HCT116 (cell line): Measurements from ENCODE around the gene ADARB1.

ENCODE experiments used
- CBX3 ChIP-seq: IDR thresholded peaks from 2 replicates; pipeline ENCODE4 v1.6.1; 2012; ENCODE audit warnings: low read depth
- CTCF ChIP-seq, 3 experiments: fragments of 200-600 bp in 1 of 3; sonication (generic) in 1 of 3; IDR thresholded peaks in 2 of 3; conservative IDR thresholded peaks in 1 of 3; 2 replicates each; pipeline ENCODE4 v1.5.1; 2012 to 2017; ENCODE audit warnings: low read depth in 2 of 3, low read length in 2 of 3, antibody characterized with exemption in 1 of 3, borderline replicate concordance in 1 of 3, control low read depth in 1 of 3, mild to moderate bottlenecking in 1 of 3, mixed read lengths in 1 of 3, mixed run types in 1 of 3, moderate library complexity in 1 of 3; ENCODE audit not compliant: insufficient read depth in 1 of 3
- ELF1 ChIP-seq: IDR thresholded peaks from 2 replicates; pipeline ENCODE4 v1.6.1; 2012; ENCODE audit warnings: low read depth, borderline replicate concordance
- EZH2 ChIP-seq: fragments of 200-600 bp; sonication (generic); IDR thresholded peaks from 2 replicates; pipeline ENCODE4 v1.6.1; 2017; ENCODE audit warnings: antibody characterized with exemption, mixed run types
- POLR2A ChIP-seq: IDR thresholded peaks from 2 replicates; pipeline ENCODE4 v1.7.0; 2011; ENCODE audit warnings: borderline replicate concordance; ENCODE audit not compliant: insufficient read depth, insufficient read length; ENCODE audit errors: extremely low read depth
- POLR2AphosphoS5 ChIP-seq: IDR thresholded peaks from 2 replicates; pipeline ENCODE4 v1.6.1; 2011; ENCODE audit warnings: mild to moderate bottlenecking, low read depth, low read length, moderate library complexity
- SIN3A ChIP-seq: IDR thresholded peaks from 2 replicates; pipeline ENCODE4 v1.6.1; 2012; ENCODE audit warnings: low read depth
- TCF7L2 ChIP-seq: IDR thresholded peaks from 2 replicates; pipeline ENCODE4 v1.7.0; 2011; ENCODE audit warnings: borderline replicate concordance, inconsistent platforms; ENCODE audit not compliant: insufficient read depth, insufficient read length; ENCODE audit errors: extremely low read depth
- YY1 ChIP-seq: IDR thresholded peaks from 2 replicates; pipeline ENCODE4 v1.6.1; 2011; ENCODE audit warnings: low read length, low read depth, moderate library complexity, mild to moderate bottlenecking; ENCODE audit not compliant: insufficient replicate concordance; ENCODE audit errors: extremely low read depth
- TF ChIP-seq, protein P1 (sequence below): IDR thresholded peaks from 2 replicates; pipeline ENCODE4 v1.6.1; 2012

GRCh38 chr21:45029298-45029947 lies 45.0 kb upstream of the ADARB1 start:
- TF ChIP-seq EZH2 (no peak), POLR2A (no peak), YY1 (no peak), CTCF (IDR thresholded peaks at IDR 0.05 in 2 of 3, conservative IDR thresholded peaks at IDR 0.05 in 1 of 3; ENCODE audit: borderline replicate concordance in 1 of 3, insufficient read depth in 1 of 3, low read depth in 2 of 3, low read length in 2 of 3) (no peak), POLR2AphosphoS5 (no peak), ELF1 (no peak), TCF7L2 (no peak), SIN3A (no peak), CBX3 (no peak)
- TF ChIP-seq, protein P1, sequence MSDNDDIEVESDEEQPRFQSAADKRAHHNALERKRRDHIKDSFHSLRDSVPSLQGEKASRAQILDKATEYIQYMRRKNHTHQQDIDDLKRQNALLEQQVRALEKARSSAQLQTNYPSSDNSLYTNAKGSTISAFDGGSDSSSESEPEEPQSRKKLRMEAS = no peak
